HG03378 (cell line): ENCODE data around the gene MPEG1.

Source experiments
- ATAC-seq: cut with Tn5 transposase; IDR thresholded peaks from one replicate; pipeline ENCODE4 v1.9.1; 2021; ENCODE audit warnings: mild to moderate bottlenecking, moderate library complexity; ENCODE audit not compliant: unreplicated experiment

MPEG1 gene

DNA sequence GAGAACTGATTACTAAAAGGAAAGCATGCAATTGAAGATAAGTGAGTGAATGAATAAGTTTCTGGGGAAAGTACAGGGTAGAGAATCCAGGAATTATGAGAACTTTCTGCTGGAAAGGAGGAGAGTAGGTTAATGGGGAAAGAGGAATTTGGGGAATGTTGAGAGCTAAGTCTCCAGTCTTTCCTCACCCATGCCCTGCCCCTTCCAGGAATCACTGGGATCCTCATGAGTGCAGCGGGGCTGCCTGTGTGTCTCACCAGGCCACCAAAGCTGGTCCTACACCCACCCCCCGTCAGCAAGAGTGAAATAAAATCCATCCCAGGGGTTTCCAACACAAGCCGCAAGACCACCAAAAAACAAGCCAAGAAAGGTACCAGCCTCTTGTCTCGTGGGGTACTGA is 23.8 kb downstream of the MPEG1 start:
- no peak for ATAC-seq

GRCh38 chr11:59187587-59187986 is 25.1 kb downstream of the MPEG1 start:
- no peak for ATAC-seq

DNA sequence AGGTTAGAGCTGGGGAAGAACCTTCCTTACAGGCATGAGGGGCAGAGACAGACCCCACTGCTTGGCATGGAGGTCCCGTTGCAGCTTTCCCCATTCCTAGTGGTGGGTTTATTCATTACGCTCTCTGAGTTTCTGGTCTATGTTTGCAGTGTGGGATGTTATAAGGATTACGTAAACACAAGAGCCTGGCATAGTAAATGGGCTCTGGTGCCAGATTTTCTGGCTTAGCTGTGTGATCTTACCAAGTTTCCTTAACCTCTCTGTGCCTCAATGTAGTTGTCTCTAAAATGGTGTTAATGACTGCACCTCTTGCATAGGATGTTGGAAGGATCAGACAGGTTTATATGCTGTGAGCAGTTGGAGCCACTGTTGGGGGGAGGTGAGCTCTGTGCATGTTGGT is 25.7 kb downstream of the MPEG1 start:
- ATAC-seq, result no peak

DNA sequence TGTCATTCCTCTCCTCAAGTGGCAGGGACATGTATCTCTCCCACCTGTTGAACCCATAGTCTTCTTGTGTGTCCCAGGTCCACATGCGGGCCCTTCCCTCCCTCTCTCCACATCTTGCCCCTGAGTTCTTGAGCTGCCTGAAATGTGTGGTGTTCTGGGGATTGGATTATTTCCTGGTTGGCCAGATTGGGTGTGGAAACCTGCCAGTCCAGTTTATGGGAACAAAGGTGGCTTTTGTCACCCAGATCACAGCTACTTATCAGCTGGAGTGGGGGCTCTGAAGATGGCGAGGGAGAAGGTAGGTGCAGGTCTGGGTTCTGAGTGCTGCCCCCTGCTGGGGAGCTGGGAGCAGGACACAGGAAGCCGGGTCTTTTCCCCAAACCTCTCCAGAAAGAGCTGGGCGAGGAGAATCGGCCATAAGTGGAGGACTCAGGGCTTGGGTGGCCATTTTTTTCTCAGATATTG is 26.6 kb downstream of the MPEG1 start:
- ATAC-seq, result no peak

DNA sequence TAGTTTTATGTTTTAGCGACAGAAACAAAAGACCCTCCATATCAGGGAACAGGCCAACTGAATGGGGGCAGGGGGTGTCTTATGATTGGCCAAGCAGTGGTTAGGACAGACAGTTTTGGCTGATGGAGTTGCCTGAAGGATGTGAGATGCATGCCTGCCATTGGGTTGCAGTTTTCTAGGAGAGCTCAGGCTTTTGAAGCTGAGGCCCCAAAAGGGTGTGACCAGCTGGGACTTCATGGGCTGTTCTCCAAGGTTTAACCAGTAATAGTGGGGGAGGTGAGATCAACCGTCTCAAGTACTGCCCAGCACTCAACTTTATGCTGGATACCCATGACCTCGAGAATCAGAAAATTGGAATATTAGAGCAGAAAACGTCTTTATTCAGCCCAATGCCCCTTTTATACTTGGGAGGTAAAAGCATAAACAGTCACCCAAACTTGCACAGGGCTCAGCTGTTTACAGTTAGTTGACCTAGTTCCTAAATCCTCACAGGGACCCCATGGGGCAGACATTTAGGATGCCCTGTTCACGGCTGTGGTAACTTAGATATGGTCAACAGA is 27.3 kb downstream of the MPEG1 start:
- no peak for ATAC-seq

DNA sequence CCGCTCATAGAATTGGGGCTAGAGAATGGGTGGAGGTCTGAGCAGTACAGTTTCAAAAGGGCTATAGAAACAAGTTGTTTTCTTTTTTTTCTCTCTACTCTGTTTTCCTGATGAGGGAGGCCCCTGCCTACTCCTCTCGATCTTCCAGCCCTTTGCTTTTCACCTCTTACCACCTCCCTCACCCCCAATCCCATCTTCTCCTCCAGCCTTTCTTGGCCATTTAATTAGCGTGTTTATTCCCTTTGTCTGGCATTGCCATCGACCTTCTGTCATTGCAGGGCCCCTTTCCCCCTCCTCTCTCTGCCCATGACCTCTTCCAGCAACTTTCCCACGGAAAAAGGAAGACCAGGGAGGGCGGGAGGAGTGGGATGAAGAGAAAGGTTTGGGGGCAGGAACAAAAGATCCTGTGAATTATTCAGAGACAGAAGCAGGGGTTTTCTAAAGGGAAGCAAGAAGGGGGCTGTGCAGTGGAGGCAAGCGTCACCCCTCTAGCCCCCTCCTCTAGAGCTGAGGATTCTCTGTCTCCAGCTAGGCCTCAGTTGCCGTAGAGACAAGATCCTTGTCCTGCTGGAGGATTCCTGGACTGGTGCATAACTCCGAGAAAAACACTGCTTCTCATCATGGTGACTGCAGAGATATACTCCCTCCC is 27.9 kb downstream of the MPEG1 start:
- ATAC-seq, result no peak

GRCh38 chr11:59183771-59184170 is 29.0 kb downstream of the MPEG1 start:
- no peak for ATAC-seq

- no peak for ATAC-seq
Measured at GRCh38 chr11:59182457-59183151, 30.1 kb downstream of the MPEG1 start.

- ATAC-seq, result no peak
Measured at GRCh38 chr11:59181746-59182456, 30.8 kb downstream of the MPEG1 start.

GRCh38 chr11:59180907-59181306 is 31.8 kb downstream of the MPEG1 start:
- no peak for ATAC-seq

GRCh38 chr11:59180168-59180776 is 32.5 kb downstream of the MPEG1 start:
- no peak for ATAC-seq

DNA sequence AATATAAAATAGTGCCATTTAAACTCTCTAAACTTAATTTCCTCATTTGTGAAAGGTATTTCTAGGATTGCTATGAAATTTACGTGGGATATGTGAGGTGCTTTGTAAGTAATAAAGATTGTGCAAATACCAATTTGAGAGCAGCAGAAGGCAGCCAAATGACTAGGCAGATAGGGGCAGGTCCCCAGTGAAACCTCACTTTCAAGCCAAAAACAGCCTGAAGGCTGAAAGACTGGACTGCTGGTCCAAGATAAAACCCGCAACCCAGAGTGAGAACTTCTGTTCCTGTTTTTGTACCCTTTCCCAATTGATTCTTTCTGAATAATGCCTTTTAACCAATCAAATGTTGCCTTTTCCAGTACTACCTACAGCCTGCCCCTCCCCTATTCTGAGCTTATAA is 33.6 kb downstream of the MPEG1 start:
- ATAC-seq, result no peak

DNA sequence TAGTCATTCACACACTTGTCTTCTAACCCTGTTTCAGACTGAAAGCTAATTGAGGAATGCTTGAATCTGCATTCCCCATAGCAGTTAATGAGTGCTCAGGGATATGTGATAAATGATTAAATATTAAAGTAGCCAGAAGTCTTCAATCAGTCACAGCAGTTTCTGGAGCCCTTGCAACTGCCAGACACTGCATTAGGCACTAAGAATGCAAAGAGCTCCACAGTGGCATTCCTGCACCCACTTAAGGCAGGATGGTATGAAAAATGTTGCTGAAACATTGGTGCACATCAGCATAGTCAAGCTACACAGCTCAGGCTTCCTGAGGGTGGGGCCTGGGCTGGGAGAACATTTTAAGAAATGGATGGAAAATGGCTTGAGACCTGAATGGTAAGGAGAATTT is 34.3 kb downstream of the MPEG1 start:
- ATAC-seq, result no peak

GRCh38 chr11:59176330-59176729 is 36.4 kb downstream of the MPEG1 start:
- ATAC-seq, result no peak

GRCh38 chr11:59175091-59175501 is 37.6 kb downstream of the MPEG1 start:
- ATAC-seq, result no peak

DNA sequence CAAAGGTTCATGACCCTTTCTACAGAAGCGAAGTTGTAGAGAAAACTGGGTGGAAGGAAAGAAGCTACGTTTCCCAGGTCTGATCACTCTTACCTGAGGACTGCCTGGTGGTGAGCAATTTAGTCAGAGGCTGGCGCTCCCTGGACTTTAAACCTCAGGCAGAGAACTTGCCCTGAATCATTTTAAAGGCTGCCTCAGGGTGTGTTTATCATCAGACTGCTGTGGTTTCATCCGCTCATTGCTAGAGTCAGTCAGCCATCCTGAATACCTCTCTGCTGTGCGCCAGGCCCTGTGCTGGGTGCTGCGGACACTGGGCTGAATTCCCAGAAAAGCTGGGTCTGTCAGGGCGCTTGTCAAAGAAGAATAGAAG is 38.1 kb downstream of the MPEG1 start:
- ATAC-seq, result no peak

DNA sequence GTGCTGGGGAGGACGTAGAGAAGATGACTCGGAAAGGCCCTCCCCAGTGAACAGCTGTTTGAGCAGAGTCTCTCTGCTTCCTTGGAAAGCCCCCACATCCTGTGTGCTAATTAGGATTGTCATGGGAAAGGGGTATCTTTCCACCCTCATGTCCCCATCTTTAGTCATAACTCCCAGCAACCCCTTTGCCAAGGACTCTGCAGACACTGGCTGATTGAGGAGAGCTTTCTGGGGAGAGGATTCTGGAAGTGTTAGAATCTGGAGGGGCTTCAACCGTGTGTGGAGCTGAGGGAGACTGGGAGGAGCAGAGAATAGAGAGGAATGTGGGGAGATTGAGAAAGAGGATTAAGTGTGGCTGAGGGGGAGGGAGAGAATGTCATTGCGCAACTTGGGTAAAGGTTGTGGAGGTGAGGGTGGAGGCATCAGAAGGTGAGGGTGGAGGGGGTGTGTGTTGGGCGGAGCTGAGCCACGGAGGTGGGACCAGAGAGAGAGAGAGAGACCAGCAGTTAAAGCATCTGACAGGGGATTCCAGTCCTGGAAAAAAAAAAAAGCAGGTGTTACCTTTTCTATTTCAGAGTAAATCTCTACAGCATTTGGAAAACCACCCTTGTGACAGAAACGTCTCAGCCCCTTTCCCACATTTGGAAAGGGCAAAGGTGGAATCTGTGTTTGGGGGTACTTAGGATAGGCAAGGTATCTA is 38.6 kb downstream of the MPEG1 start:
- no peak for ATAC-seq

GRCh38 chr11:59173080-59173963 is 39.4 kb downstream of the MPEG1 start:
- no peak for ATAC-seq

GRCh38 chr11:59172345-59173079 is 40.2 kb downstream of the MPEG1 start:
- peak; percentile 48 for ATAC-seq
